ENCODE measurements around the gene TMEM273.

The TMEM273 gene

GRCh38 chr10:49175587-49176309, 12.4 kb downstream of the TMEM273 start:
- no peak for DNase-seq

- DNase-seq, result no peak
Observed at GRCh38 chr10:49174926-49175500, 13.2 kb downstream of the TMEM273 start.

GRCh38 chr10:49174261-49174925, 13.8 kb downstream of the TMEM273 start:
- DNase-seq, result no peak

- no peak for DNase-seq
Observed at GRCh38 chr10:49173853-49174252, 14.3 kb downstream of the TMEM273 start.

GRCh38 chr10:49173201-49173772, 14.9 kb downstream of the TMEM273 start:
- DNase-seq, result no peak

- DNase-seq, result no peak
Observed at GRCh38 chr10:49172777-49173132, 15.4 kb downstream of the TMEM273 start.

GRCh38 chr10:49172061-49172776, 16.0 kb downstream of the TMEM273 start:
- DNase-seq, result no peak

GRCh38 chr10:49171326-49172060, 16.7 kb downstream of the TMEM273 start:
- DNase-seq, result no peak

GRCh38 chr10:49170632-49171325, 17.4 kb downstream of the TMEM273 start:
- no peak for DNase-seq

GRCh38 chr10:49169776-49170175, 18.4 kb downstream of the TMEM273 start:
- no peak for DNase-seq

GRCh38 chr10:49168831-49169500, 19.2 kb downstream of the TMEM273 start:
- DNase-seq, result no peak

- no peak for DNase-seq
Observed at GRCh38 chr10:49168171-49168540, 20.0 kb downstream of the TMEM273 start.

- no peak for DNase-seq
Observed at GRCh38 chr10:49167425-49168170, 20.6 kb downstream of the TMEM273 start.

GRCh38 chr10:49166484-49167400, 21.4 kb downstream of the TMEM273 start:
- DNase-seq, result no peak

- no peak for DNase-seq
Observed at GRCh38 chr10:49165821-49166483, 22.2 kb downstream of the TMEM273 start.

GRCh38 chr10:49165259-49165658, 22.9 kb downstream of the TMEM273 start:
- no peak for DNase-seq

GRCh38 chr10:49164559-49165188, 23.5 kb downstream of the TMEM273 start:
- peak in 1 of 2 experiments; percentile 11 for DNase-seq

- DNase-seq, result no peak
Observed at GRCh38 chr10:49163741-49164140, 24.4 kb downstream of the TMEM273 start.
